ENCODE measurements around the gene TTYH3.
A peak's percentile ranks its signal among the peaks of the same experiment; 100 is the strongest.

Gene TTYH3

DNA sequence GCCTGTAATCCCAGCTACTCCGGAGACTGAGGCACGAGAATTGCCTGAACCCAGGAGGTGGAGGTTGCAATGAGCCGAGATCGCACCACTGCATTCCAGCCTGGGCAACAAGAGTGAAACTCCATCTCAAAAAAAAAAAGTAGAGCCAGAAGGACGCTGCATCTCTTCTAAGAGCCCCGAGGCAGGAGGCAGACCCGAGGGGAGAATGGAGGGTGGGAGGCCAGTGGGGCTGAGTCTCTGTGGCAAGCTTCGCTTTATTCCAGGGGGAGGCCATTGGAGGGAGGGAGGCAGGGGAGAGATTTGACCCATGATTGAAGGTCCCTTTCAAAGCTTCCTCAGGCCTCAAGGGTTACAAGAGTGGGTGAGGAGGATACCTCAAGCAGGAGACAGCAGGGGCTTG, 18.7 kb downstream of the TTYH3 start:
- H3K4me1 ChIP-seq (ENCODE audit: control insufficient read depth in 1 of 2, insufficient read depth in 2 of 2, low read length in 2 of 2): peaks cover 6 to 10% of the 10 kb centered on the region in 2 experiments
- no peak overlapping the region for H2BK5ac ChIP-seq (ENCODE audit: low read depth, low read length, poor library complexity)
- H3K9ac ChIP-seq (ENCODE audit: low read length): no peak overlapping the region
- H4K91ac ChIP-seq (ENCODE audit: low read depth, low read length): no peak overlapping the region
- H3K4ac ChIP-seq (ENCODE audit: low read depth, low read length): no peak overlapping the region
- H2AK5ac ChIP-seq (ENCODE audit: low read length): no peak overlapping the region
- no peaks in the 10 kb centered on the region for H3K79me2 ChIP-seq (ENCODE audit: control insufficient read depth, insufficient read depth, low read length, poor library complexity)
- no peak overlapping the region for H3K23ac ChIP-seq (ENCODE audit: low read length)
- no peak overlapping the region for H2BK12ac ChIP-seq (ENCODE audit: low read length)
- no peak overlapping the region for H4K8ac ChIP-seq (ENCODE audit: low read depth, low read length)
- H3K27me3 ChIP-seq (ENCODE audit: insufficient read depth, low read length): no peaks in the 10 kb centered on the region
- peaks cover 4% of the 10 kb centered on the region for H3K79me1 ChIP-seq (ENCODE audit: low read length)
- no peak for DNase-seq
- H3K4me3 ChIP-seq (ENCODE audit: low read depth, low read length): no peak overlapping the region
- H4K12ac ChIP-seq (ENCODE audit: low read depth, low read length): no peak overlapping the region
- no CpG with 5 or more reads among the region's 8 CpGs for WGBS (ENCODE audit: extremely low coverage, insufficient coverage, insufficient read length)
- H3K14ac ChIP-seq (ENCODE audit: low read length): no peak overlapping the region
- no peak overlapping the region for H3K4me2 ChIP-seq (ENCODE audit: low read length)
- H3K27ac ChIP-seq (ENCODE audit: low read depth, low read length): no peak overlapping the region
- peaks cover 66 to 73% of the 10 kb centered on the region in 2 experiments for H3K36me3 ChIP-seq (ENCODE audit: control insufficient read depth in 1 of 2, insufficient read depth in 2 of 2, low read length in 2 of 2)
- H3K9me3 ChIP-seq (ENCODE audit: insufficient read depth, low read depth, low read length): peaks cover 2% of the 10 kb centered on the region
- H2BK120ac ChIP-seq (ENCODE audit: insufficient read depth, low read length, poor library complexity): no peak overlapping the region
- no peak overlapping the region for H3K18ac ChIP-seq (ENCODE audit: low read length)
- H2AFZ ChIP-seq (ENCODE audit: insufficient read depth, low read length, poor library complexity): no peak overlapping the region

DNA sequence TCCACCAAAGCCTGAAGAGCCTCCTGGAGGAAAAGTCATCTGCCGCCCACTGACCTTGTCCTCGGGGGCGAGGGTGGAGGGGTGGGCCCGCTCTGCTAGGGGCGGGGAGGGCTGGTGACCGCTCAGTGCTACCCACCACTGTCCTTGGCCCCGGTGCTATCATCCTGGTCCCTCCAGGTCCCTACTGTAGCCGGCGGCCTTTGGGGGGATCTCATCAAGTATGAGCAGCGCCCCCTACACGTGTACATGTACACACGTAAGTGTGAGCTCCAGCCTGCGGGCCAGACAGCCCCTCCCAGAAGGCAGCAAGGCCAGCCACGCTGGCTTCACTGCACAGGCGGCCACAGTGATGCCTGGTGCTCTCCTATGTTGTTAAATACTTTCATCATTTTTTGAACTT, 19.6 kb downstream of the TTYH3 start:
- Histone ChIP-seq H2AFZ (ENCODE audit: insufficient read depth, low read length, poor library complexity) (no peak overlapping the region), H3K36me3 (ENCODE audit: control insufficient read depth in 1 of 2, insufficient read depth in 2 of 2, low read length in 2 of 2) (peaks cover 75 to 79% of the 10 kb centered on the region in 2 experiments), H3K9me3 (ENCODE audit: insufficient read depth, low read depth, low read length) (peaks cover 2% of the 10 kb centered on the region), H2BK120ac (ENCODE audit: insufficient read depth, low read length, poor library complexity) (no peak overlapping the region), H3K4me1 (ENCODE audit: control insufficient read depth in 1 of 2, insufficient read depth in 2 of 2, low read length in 2 of 2) (peaks cover under 1 to 6% of the 10 kb centered on the region in 2 experiments), H2BK12ac (ENCODE audit: low read length) (no peak overlapping the region), H3K23ac (ENCODE audit: low read length) (no peak overlapping the region), H3K79me2 (ENCODE audit: control insufficient read depth, insufficient read depth, low read length, poor library complexity) (no peaks in the 10 kb centered on the region), H4K91ac (ENCODE audit: low read depth, low read length) (no peak overlapping the region), H3K9ac (ENCODE audit: low read length) (no peak overlapping the region), H3K27ac (ENCODE audit: low read depth, low read length) (no peak overlapping the region), H3K18ac (ENCODE audit: low read length) (no peak overlapping the region), H4K12ac (ENCODE audit: low read depth, low read length) (no peak overlapping the region), H3K4me3 (ENCODE audit: low read depth, low read length) (no peak overlapping the region), H3K79me1 (ENCODE audit: low read length) (no peaks in the 10 kb centered on the region), H4K8ac (ENCODE audit: low read depth, low read length) (no peak overlapping the region), H3K4me2 (ENCODE audit: low read length) (no peak overlapping the region), H2AK5ac (ENCODE audit: low read length) (no peak overlapping the region), H3K4ac (ENCODE audit: low read depth, low read length) (no peak overlapping the region), H3K14ac (ENCODE audit: low read length) (no peak overlapping the region), H3K27me3 (ENCODE audit: insufficient read depth, low read length) (no peaks in the 10 kb centered on the region), H2BK5ac (ENCODE audit: low read depth, low read length, poor library complexity) (no peak overlapping the region)
- no peak for DNase-seq
- no CpG with 5 or more reads among the region's 15 CpGs for WGBS (ENCODE audit: extremely low coverage, insufficient coverage, insufficient read length)

DNA sequence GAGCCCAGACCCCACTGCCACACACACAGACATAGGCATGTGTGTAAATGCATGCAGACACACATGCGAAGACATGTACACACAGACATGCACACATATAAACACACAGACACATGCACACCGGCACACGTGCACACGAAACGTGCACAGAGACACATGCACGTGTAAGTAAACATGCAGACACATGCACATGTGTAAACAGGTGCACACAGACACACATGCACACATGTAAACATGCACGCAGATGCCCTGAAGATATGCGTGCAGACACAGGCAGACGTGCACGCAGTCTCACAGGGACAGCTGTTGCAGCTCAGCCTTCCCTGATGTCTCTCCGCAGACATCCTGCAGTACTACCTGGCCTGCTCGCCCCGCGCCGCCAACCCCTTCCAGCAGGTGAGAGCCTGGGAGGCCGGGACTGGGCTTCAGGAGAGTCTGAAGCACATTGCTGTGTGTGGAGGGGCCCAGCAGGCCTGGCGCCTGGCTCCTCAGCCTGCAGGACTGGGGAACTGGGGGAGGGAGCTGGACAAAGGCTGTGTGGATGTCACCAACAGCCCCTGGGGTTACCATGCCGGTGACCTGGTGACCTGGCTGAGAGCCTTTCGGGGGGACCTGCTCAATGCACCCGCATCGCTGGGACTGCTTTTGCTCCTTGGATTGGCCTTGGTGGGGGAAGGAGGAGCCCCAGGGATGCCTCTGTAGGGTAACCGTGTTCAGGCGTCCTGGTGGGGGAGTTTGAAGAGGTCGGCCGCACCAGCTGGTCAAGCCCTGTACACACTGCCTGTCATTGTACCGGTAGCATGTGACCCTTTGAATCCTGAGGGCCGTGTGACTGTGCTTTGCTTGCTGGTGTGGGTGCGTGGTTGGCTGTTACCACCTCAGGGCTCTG, 20.3 kb downstream of the TTYH3 start:
- Histone ChIP-seq H4K12ac (ENCODE audit: low read depth, low read length) (no peak overlapping the region), H3K4ac (ENCODE audit: low read depth, low read length) (no peak overlapping the region), H3K36me3 (ENCODE audit: control insufficient read depth in 1 of 2, insufficient read depth in 2 of 2, low read length in 2 of 2) (peaks cover 80 to 81% of the 10 kb centered on the region in 2 experiments), H2BK5ac (ENCODE audit: low read depth, low read length, poor library complexity) (no peak overlapping the region), H2AFZ (ENCODE audit: insufficient read depth, low read length, poor library complexity) (no peak overlapping the region), H2BK120ac (ENCODE audit: insufficient read depth, low read length, poor library complexity) (no peak overlapping the region), H4K8ac (ENCODE audit: low read depth, low read length) (no peak overlapping the region), H3K4me1 (ENCODE audit: control insufficient read depth in 1 of 2, insufficient read depth in 2 of 2, low read length in 2 of 2) (peaks cover 0 to 6% of the 10 kb centered on the region in 2 experiments), H3K4me2 (ENCODE audit: low read length) (no peak overlapping the region), H3K14ac (ENCODE audit: low read length) (no peak overlapping the region), H3K4me3 (ENCODE audit: low read depth, low read length) (peak overlapping the region; percentile 10), H3K79me2 (ENCODE audit: control insufficient read depth, insufficient read depth, low read length, poor library complexity) (no peaks in the 10 kb centered on the region), H3K23ac (ENCODE audit: low read length) (no peak overlapping the region), H3K9me3 (ENCODE audit: insufficient read depth, low read depth, low read length) (peaks cover 2% of the 10 kb centered on the region), H3K27ac (ENCODE audit: low read depth, low read length) (no peak overlapping the region), H3K79me1 (ENCODE audit: low read length) (no peaks in the 10 kb centered on the region), H3K9ac (ENCODE audit: low read length) (no peak overlapping the region), H2AK5ac (ENCODE audit: low read length) (no peak overlapping the region), H3K27me3 (ENCODE audit: insufficient read depth, low read length) (no peaks in the 10 kb centered on the region), H2BK12ac (ENCODE audit: low read length) (no peak overlapping the region), H3K18ac (ENCODE audit: low read length) (no peak overlapping the region), H4K91ac (ENCODE audit: low read depth, low read length) (no peak overlapping the region)
- no peak for DNase-seq
- no CpG with 5 or more reads among the region's 28 CpGs for WGBS (ENCODE audit: extremely low coverage, insufficient coverage, insufficient read length)

DNA sequence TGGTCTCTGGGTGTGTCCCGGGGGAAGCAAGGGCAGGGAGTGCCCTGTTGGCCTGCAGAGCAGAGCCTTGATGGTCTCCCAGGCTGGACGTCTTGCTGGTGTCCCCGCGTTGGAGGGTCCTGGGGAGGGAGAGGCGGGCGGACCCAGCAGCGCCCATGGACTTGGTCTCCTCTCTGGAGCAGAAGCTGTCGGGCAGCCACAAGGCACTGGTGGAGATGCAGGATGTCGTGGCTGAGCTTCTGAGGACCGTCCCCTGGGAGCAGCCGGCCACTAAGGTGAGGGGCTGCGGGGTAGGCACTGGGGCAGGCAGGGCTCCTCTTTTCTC, 20.9 kb downstream of the TTYH3 start:
- peaks cover 0 to 6% of the 10 kb centered on the region in 2 experiments for H3K4me1 ChIP-seq (ENCODE audit: control insufficient read depth in 1 of 2, insufficient read depth in 2 of 2, low read length in 2 of 2)
- no peak overlapping the region for H2AK5ac ChIP-seq (ENCODE audit: low read length)
- no CpG with 5 or more reads among the region's 12 CpGs for WGBS (ENCODE audit: extremely low coverage, insufficient coverage, insufficient read length)
- H2BK5ac ChIP-seq (ENCODE audit: low read depth, low read length, poor library complexity): no peak overlapping the region
- H2AFZ ChIP-seq (ENCODE audit: insufficient read depth, low read length, poor library complexity): no peak overlapping the region
- H3K14ac ChIP-seq (ENCODE audit: low read length): no peak overlapping the region
- H3K9me3 ChIP-seq (ENCODE audit: insufficient read depth, low read depth, low read length): peaks cover 2% of the 10 kb centered on the region
- no peaks in the 10 kb centered on the region for H3K79me1 ChIP-seq (ENCODE audit: low read length)
- no peak overlapping the region for H3K4me2 ChIP-seq (ENCODE audit: low read length)
- H3K4ac ChIP-seq (ENCODE audit: low read depth, low read length): no peak overlapping the region
- H2BK12ac ChIP-seq (ENCODE audit: low read length): no peak overlapping the region
- no peak overlapping the region for H3K27ac ChIP-seq (ENCODE audit: low read depth, low read length)
- H4K8ac ChIP-seq (ENCODE audit: low read depth, low read length): no peak overlapping the region
- no peaks in the 10 kb centered on the region for H3K27me3 ChIP-seq (ENCODE audit: insufficient read depth, low read length)
- H4K91ac ChIP-seq (ENCODE audit: low read depth, low read length): no peak overlapping the region
- H3K36me3 ChIP-seq (ENCODE audit: control insufficient read depth in 1 of 2, insufficient read depth in 2 of 2, low read length in 2 of 2): peaks cover 80 to 81% of the 10 kb centered on the region in 2 experiments
- no peak for DNase-seq
- H4K12ac ChIP-seq (ENCODE audit: low read depth, low read length): no peak overlapping the region
- H3K79me2 ChIP-seq (ENCODE audit: control insufficient read depth, insufficient read depth, low read length, poor library complexity): no peaks in the 10 kb centered on the region
- no peak overlapping the region for H3K23ac ChIP-seq (ENCODE audit: low read length)
- H2BK120ac ChIP-seq (ENCODE audit: insufficient read depth, low read length, poor library complexity): no peak overlapping the region
- no peak overlapping the region for H3K18ac ChIP-seq (ENCODE audit: low read length)
- H3K9ac ChIP-seq (ENCODE audit: low read length): no peak overlapping the region
- no peak overlapping the region for H3K4me3 ChIP-seq (ENCODE audit: low read depth, low read length)
